Stimulated activated naive CD4-positive, alpha-beta T cell (primary cell): ENCODE data around the gene ZBTB25.

Experiments used
- DNase-seq, 6 experiments: peaks; one replicate each; lab custom pipeline; 2025; lab: John Stamatoyannopoulos, UW

Gene ZBTB25

DNA sequence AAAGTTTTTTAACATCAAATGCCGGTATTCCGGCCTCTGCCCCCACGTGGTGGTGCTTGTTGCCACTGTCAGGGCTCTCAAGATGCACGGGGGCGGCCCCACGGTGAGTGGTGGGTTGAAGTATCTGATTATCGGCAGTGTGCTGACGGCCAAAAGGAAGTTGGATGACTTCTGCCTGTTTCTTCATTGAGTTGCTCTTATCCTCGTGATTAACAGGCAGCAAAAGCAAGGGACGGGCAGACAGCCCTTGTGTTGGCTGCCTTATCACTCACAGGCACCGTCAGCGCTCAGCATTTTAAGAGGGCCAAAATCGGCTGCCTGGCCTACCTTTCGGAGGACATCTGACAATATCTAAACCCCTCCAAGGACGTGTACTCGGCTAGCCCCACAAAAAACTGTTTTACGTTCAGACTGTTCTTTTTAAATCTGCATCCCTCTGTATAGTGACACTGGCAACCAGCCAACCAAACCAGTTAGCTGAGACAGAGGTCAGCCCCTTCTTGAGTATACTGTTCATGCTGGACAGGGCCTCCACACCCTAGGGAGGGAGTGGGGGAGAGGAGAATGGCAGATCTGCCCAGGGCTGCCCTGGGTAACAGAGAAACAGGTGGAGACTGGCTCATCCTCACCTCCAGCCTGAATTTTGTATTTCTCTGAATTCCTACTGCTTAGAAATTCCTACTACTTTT lies 61.2 kb downstream of the ZBTB25 start:
- no peak for DNase-seq

DNA sequence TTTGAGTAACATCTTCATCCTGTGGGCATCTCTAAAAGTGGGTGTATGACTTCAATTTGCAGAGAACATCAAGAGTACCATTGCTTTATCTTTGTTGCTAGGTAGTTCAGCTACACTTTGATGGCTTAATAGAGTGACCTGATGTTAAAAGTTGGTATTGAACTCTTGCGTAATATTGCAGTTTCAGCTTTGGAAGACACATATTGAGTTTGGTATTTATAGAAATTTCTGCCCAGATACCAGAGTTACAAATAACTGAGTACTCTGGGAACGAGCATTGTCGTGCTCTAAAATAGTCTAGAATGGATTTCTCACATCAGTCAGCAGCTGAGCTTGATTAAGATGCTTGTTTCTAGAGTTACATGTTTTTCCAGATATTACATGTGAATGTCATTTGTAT lies 63.1 kb downstream of the ZBTB25 start:
- no peak for DNase-seq

DNA sequence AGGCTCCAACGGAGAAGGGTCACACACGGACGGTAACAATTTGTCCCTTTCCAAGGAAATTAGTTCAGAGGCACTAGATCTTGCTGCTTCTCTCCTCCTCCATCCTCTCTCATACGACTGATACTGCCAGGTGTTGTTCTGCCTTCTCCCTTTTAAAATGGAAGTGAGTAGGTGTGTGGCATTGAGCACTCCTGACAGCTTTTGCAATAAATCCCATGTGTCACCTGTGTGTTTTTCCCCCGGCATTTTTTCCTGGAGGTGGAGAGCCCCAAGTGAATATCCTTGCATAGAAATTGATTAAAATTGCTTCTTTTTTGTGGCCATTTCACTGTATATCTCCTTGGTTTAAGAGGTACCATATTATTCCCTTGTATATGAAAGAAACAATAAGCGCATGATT lies 64.5 kb downstream of the ZBTB25 start:
- no peak for DNase-seq

DNA sequence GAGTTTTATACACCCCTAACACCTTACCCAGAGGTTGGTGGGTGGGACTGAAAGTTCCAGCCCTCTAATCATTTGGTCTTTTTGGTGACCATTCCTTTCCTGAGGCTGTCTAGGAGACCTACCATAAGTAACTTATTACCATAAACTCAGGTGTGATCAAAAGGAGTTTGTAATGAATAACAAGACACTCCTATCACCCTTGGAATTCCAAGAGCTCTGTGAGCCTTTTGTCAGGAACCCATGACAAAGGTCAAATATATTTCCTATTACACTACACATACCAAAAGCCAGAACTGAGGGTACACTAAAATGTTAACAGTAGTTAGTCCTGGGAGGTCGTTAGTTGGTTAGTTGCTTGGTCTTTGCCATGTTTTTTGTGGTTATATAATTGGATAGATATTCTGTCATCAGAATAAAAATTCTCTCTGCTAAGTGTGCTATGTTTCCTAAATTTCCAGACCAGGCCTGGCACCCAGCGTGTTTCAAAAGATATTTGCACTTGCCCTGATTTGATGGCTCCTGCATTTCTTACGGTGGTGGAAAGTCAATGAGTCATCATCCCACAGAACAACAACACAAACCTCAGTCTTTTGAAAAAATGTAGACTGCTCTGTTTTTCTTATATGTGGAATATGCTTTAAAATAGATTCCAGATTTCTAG lies 65.3 kb downstream of the ZBTB25 start:
- no peak for DNase-seq

DNA sequence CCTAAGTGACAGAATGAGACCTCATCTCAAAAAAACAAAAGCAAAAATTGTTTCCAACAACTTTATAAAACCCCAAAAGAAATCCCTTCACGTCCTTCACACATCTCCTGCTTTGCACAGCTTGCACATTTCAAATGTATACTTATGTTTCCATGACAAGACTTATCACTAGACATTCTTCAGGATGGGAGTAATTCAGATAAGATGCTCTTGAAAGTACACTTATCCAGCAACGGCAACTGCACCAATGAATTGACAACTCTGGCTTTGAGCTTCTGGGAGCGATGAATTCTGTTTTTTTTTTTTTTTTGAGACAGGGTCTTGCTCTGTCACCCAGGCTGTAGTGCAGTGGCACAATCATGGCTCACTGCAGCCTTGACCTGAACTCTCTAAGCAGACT lies 69.1 kb downstream of the ZBTB25 start:
- no peak for DNase-seq

DNA sequence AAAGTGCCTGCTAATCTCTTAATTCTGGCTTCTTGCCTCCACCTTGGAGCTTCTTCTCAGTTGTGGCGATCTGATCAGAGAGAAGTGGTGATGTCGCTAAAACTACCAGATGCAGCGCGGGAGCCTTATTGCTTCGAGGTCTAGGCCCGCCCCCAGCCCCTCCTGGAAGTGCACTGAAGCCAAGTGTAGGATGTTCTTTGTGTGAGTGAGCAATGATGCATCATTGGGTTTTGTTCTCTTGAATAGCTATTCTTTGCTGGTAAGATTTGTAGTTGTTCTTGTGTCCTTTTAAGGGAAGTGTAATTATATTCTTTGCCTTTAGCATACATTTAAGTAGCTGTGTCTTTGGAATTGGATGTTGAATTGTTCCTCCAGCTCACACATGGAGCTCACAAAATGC lies 79.7 kb downstream of the ZBTB25 start:
- no peak for DNase-seq

DNA sequence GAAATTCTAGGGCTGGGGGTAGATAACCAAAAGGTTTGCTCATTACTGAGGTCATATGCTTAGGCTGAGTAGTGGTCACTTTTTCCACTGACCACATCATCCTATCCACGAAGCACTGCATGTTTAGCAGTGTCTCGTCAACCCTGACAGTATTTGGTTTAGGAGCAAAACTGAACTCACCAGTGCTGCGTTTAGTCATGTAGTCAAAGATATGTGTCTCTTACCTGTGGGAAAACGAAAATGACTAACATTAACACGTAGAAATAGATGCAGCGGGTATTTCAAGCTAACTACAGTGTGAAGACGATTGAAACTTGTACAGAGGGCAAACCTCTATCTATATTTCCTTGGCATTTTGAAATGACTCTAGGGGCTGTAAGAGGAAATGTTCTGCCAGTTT lies 80.9 kb downstream of the ZBTB25 start:
- DNase-seq = no peak

DNA sequence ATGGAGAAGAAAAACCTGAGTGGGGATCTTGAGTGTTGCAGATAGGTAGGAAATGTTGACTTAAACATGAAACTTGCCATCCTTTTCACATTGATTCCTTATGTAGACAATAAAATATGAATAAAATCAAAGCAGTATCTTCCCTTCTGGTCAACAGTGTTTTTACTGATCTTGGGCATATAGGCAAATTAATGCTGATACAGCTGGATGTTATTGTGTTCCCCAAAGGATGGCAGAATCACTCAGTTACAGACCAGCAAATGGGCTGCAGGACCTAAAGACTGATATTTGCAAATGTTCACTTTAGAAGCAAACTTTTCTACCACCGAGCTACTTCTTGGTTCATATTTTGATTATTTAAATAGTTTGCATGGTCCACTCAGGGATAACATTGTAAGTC lies 81.6 kb downstream of the ZBTB25 start:
- DNase-seq = no peak

DNA sequence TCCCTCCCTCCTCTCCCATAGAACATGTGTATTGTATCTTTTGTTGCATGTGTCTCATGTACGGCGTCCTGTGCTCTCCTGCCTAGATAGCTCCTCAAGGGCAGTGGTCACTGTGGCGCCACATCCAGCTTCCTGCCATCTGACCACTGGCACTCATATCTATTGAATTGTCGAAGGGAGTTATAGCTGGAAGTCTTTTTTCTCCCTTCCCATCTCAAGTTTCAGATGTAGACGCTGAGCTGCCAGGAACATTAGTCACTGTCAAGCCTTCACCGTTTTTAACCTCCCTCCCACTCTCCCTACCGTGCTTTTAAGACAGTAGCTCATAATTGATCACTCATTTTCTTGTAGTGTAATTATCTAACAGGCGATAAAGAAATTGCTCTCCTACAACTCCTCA lies 82.5 kb downstream of the ZBTB25 start:
- no peak for DNase-seq

DNA sequence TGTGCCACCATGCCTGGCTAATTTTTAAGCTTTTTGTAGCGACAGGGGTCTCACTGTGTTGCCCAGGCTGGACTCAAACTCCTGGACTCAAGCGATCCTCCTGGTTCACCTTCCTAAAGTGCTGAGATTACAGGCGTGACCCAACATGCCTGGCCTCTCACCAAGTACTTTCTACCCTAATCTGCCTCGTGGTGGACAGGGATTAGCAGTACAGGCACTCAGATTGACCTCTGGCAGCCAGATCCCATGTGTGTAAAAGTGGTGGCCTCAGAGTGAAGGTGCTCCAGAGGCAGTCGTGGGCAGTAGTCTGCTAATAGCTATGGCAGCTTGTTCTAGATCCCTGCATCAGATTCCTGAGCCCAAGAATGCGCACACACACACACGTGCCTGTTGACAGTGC lies 84.6 kb downstream of the ZBTB25 start:
- no peak for DNase-seq

DNA sequence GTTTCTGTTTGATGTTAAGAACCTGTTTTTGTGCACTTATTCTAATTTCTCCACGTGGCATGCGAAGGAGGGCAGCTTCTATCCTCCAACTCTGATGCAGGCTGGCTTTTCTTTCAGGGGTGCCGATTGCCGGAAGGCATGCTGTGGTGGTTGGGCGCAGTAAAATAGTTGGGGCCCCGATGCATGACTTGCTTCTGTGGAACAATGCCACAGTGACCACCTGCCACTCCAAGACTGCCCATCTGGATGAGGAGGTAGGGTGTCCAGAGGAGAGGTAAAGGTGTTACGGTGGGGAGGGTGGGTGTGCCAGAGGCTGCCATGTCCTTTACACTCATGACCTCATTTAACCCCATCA lies 85.9 kb downstream of the ZBTB25 start:
- DNase-seq = no peak

DNA sequence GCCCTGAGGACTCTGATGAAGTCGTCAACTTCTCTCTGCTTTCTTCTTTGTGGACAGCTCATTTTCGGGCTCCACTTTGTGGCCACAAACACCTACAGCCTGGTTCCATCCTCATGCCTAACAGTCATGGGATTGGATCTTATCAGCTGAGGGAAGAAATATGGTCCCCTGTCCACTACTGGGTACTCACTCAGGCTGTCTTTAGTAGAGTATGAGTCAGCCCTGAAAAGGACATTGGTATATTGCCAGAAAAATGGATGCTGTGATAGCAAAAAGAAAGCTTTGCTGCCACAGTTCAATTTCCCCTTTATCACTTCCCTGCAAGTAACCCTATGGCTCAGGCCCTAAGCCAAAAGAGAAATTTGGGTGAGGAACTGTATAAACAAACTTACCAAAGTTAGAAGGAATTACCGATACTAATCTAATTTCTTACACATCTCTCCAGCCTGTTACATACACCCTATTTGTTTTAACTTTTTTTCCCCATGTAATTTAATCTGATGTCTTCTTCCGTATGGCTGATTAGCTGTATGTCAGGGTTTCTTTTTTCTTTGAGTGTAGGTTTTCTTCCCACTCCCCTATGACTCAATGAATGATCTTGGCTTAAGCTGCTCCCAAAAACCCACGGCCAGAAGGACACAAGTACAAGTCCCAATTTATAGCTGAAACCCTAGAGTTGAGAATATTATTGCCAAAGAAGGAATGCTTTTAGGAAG lies 86.4 kb downstream of the ZBTB25 start:
- DNase-seq = no peak

DNA sequence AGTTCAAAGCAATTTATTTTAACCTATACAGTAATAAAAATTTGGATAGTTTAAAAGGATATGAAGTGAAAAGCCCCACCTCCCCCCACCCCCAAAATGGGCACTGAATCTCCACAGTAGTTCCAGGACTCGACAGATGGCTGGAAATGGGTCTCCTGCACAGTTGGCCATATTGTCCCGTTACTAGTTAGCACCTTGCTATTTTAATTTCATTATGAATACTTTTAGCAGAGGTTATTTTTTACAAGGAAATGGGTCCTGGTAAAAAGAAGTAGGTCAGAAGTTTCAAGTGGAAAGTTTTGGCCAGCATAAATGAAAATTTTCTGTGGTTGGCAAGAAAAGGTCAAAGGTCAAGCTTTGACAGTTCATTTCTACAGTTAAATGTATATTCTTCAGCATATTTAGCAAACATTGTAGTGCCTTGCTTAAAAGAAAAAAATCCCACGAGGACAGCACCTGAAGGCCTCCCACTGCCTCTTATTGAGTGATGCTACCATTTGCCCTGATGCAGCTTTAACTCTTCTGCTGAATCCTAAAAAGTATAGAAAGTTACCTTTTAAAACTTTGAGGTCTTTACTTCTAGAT lies 87.2 kb downstream of the ZBTB25 start:
- DNase-seq = no peak

DNA sequence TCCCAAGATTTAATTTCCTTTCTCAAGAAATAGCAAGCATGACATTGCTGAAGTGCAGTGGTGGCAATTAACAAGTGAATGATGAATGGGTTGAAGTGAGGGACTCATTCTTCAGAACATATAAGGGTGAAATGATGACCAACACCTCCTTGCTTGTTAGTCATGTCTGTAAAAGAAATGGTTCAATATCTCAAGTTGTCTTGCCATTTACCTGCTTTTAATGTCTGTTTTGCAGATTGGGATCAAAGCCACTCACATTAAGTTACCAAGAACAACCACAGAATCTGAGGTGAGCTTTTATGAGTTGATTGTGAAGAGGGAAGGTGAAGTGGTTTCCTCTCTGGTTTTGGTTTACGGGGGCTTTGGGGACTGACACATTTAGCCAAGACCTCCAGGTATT lies 91.4 kb downstream of the ZBTB25 start:
- DNase-seq = no peak

DNA sequence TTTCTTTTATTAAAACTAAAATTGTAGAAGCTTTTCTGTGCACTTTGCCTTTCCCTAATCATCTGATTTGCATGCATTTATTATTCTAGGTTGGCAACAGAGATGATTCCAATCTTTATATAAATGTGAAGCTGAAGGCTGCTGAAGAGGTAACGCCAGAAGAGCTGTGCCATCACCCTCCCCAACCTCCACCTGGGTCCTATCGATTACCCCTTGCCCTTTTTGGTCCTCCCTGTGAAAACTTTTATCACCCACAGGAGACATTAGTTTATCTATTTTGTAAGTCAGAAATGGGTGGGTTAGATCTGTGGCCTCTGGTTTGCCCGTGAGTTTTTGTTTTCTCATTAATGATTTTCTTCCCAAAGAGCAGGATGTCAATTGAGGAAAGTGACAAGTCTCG lies 92.6 kb downstream of the ZBTB25 start:
- DNase-seq = no peak

DNA sequence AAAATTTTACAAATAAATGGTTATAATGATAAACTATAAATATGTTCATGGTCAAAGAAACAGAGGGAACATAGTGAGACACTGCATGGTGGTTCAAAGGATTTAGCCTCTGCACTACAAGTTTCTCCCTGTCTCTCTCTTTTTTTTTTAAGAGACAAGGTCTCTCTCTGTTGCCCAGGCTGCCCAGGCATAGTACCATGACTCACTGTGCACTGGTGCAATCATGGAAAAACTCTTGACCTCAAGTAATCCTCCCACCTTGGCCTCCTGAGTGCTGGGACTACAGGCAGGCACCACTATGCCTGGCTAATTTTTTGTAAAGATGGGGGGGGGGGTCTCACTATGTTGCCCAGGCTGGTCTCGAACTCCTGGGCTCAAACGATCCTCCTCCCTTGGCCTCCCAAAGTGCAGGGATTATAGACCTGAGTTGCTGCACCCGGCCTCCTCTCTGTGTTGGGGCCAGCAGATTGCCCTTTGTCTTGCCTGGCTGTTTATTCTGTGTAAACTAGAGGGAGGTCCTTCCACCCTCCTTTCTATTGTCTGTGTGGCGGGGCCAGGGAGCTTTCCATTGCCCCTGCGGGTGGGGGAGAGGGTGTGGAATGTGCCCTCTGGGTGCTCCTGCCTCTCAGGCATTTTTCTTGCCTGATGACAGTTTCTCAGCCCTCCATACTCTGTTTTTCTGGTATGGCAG lies 93.4 kb downstream of the ZBTB25 start:
- no peak for DNase-seq

DNA sequence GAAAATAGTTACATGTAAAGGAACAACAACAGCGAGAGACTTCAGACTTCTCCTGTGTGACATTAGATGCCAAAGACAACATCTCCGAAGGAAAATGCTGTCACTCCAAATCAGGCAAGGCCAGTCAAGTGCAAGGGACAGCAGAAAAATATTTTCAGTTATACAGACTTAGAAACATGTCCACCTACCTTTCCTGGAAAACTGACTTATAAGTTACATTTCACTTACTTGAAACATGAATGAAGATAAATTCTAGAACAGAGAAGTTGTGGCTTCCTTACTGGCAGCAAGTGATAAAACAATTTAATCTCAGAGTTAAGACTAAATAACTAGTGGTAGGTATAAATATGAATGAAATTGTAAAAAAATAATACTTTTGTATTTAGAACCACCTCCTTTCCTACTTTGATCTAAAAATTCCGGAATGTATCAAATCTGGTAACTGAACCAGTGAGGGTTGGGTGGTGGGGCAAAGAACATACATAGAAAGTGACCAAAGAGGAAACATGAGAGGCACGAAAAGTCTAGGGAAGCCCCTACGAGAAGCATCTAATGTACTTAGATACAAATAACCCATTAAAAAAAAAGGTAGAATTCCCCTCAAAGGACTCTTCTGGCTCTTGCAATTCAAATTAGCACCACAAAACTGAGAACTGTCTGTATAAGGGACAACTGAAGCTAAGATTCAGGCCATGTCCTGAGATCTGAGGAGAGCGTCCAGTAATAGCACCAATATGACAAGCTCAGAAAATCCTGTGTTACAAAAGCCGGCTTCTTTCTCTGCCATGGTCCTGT lies 94.3 kb downstream of the ZBTB25 start:
- DNase-seq = no peak

DNA sequence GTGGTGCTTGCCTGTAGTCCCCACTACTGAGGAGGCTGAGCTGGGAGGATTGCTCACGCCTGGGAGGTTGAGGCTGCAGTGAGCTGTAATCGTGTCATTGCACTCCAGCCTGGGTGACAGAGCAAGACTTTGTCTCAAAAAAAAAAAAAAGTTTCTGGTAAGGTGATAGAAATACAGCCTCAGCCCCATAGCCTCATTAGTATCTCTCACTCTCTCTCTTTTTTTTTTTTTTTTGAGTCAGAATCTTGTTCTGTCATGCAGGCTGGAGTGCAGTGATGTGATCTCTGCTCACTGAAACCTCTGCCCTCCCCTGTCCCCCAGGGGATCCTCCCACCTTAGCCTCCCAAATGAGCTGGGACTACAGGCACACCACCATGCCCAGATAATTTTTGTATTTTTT lies 96.3 kb downstream of the ZBTB25 start:
- no peak for DNase-seq

DNA sequence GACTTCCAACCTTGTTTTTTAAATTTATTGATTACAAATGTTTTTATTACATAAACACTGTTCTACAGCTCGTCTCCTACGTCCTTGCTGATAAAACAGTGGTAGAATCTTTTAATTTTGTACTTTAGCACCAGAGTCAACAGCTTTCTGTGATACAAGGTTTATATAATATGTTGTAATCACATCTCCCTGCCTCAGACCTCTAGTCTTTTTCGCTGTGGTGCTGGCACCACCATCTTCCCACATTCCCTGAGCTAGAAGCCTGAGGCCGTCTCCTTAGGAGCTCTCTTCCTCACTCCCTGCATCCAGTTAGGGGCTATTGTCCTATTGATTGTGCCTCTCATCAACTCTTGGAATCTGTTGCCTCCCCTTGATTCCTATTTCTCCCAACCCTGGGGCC lies 98.3 kb downstream of the ZBTB25 start:
- no peak for DNase-seq

DNA sequence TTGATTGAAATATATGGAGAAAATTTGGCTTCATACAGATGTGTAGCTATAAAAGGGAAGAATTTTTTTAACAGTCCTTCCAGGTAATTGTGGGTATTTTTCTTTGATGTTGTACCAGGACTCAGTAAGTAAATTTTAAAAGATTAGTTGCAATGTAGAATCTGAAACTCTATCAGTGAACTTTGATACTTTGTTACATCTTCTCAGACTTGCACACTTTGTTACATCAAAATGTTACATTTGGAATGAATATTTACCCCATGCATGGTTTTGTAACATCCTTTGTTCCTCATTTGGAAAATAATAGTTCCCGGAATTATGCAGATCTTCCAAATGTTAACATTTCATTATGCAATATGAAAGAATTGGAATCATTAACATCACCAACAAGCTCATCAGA lies 101.7 kb downstream of the ZBTB25 start:
- no peak for DNase-seq

DNA sequence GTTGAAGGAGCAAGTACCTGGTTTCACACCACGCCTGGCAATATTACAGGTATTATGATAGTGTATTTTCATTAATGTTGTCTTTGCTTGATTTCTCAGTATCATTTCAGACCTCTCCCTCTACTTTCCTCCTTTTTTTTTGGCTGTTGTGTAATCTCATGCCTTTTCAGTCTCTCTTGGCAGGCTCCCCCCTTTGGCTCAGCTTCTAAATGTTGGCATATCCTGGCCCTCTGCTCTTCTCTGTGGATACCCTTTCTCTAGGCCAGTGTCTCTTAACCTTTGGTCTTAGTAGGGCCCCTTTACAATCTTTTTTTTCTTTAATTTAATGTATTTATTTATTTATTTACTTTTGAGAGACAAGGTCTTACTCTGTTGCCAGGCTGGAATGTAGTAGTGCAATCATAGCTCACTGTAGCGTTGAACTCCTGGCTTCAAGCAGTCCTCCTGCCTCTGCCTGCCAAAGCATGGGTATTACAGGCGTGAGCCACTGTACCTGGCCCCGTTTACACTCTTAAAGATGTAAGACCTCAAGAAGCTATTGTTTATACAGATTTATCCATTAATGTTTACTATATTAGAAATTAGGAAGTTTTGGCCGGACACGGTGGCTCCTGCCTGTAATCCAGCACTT lies 102.7 kb downstream of the ZBTB25 start:
- DNase-seq = no peak
